SK-N-SH treated with all-trans-retinoic acid at 6 μM for 48 hours (cell line): ENCODE measurements around the gene TMEM14A.

Source experiments
- ATAC-seq: fragments of 200-7000 bp; cut with Tn5 transposase; 3 replicates; pipeline ENCODE4 v1.9.1; 2020; ENCODE audit warnings: mild to moderate bottlenecking, moderate library complexity
- ARNTL ChIP-seq: fragments of 450-650 bp; formaldehyde crosslinking; IDR thresholded peaks from 2 replicates; pipeline ENCODE4 v1.5.0; 2020; ENCODE audit warnings: low read depth, mild to moderate bottlenecking, moderate library complexity, borderline replicate concordance
- BACH2 ChIP-seq: fragments of 250-450 bp; sonication (Bioruptor Pico); IDR thresholded peaks from 2 replicates; pipeline ENCODE4 v1.9.0; 2021; ENCODE audit warnings: mild to moderate bottlenecking, borderline replicate concordance
- CSDC2 ChIP-seq: fragments of 250-450 bp; sonication (Bioruptor Pico); IDR thresholded peaks from 2 replicates; pipeline ENCODE4 v1.5.0; 2020; ENCODE audit warnings: mild to moderate bottlenecking, moderate library complexity
- ESRRG ChIP-seq: fragments of 250-450 bp; sonication (Bioruptor Pico); IDR thresholded peaks from 2 replicates; pipeline ENCODE4 v1.6.1; 2021; ENCODE audit warnings: mild to moderate bottlenecking
- GLIS3 ChIP-seq: fragments of 250-450 bp; sonication (Bioruptor Pico); IDR thresholded peaks from 2 replicates; pipeline ENCODE4 v1.5.0; 2020; ENCODE audit warnings: mild to moderate bottlenecking, moderate library complexity
- ISL1 ChIP-seq: fragments of 250-450 bp; sonication (Bioruptor Pico); IDR thresholded peaks from 2 replicates; pipeline ENCODE4 v2.1.2; 2022; ENCODE audit warnings: mild to moderate bottlenecking, moderate library complexity
- OSR1 ChIP-seq: fragments of 250-450 bp; sonication (Bioruptor Pico); IDR thresholded peaks from 2 replicates; pipeline ENCODE4 v1.8.0; 2022; ENCODE audit warnings: moderate library complexity, mild to moderate bottlenecking, inconsistent platforms
- PPARA ChIP-seq: fragments of 250-450 bp; sonication (Bioruptor Pico); IDR thresholded peaks from 2 replicates; pipeline ENCODE4 v1.5.0; 2020; ENCODE audit warnings: mild to moderate bottlenecking, borderline replicate concordance
- RARB ChIP-seq: fragments of 250-450 bp; sonication (Bioruptor Pico); IDR thresholded peaks from 2 replicates; pipeline ENCODE4 v1.8.0; 2021; ENCODE audit warnings: mild to moderate bottlenecking, moderate library complexity
- SNAI2 ChIP-seq: fragments of 250-450 bp; sonication (Bioruptor Pico); IDR thresholded peaks from 2 replicates; pipeline ENCODE4 v1.5.0; 2020; ENCODE audit warnings: mild to moderate bottlenecking, moderate library complexity
- TCF4 ChIP-seq: fragments of 250-450 bp; sonication (Bioruptor Pico); IDR thresholded peaks from 2 replicates; pipeline ENCODE4 v1.8.0; 2021; ENCODE audit warnings: mild to moderate bottlenecking, moderate library complexity, borderline replicate concordance
- ZC3H10 ChIP-seq: fragments of 250-450 bp; sonication (Bioruptor Pico); IDR thresholded peaks from 2 replicates; pipeline ENCODE4 v1.5.1; 2021; ENCODE audit warnings: mild to moderate bottlenecking, moderate library complexity
- ZFP3 ChIP-seq: fragments of 250-450 bp; sonication (Bioruptor Pico); IDR thresholded peaks from 2 replicates; pipeline ENCODE4 v1.5.0; 2020; ENCODE audit warnings: mild to moderate bottlenecking, moderate library complexity
- ZFP30 ChIP-seq: fragments of 450-650 bp; formaldehyde crosslinking; IDR thresholded peaks from 2 replicates; pipeline ENCODE4 v1.5.0; 2022; ENCODE audit warnings: mild to moderate bottlenecking, moderate library complexity
- ZNF565 ChIP-seq: fragments of 450-650 bp; formaldehyde crosslinking; conservative IDR thresholded peaks from 2 replicates; pipeline ENCODE4 v1.5.0; 2020; ENCODE audit warnings: low read depth, mild to moderate bottlenecking, moderate library complexity
- ZNF70 ChIP-seq: fragments of 450-650 bp; formaldehyde crosslinking; IDR thresholded peaks from 2 replicates; pipeline ENCODE4 v1.5.0; 2020; ENCODE audit warnings: mild to moderate bottlenecking, moderate library complexity
- ZNF8 ChIP-seq: fragments of 450-650 bp; formaldehyde crosslinking; IDR thresholded peaks from 2 replicates; pipeline ENCODE4 v1.5.0; 2020; ENCODE audit warnings: mild to moderate bottlenecking, moderate library complexity
- TF ChIP-seq, protein P1 (sequence below): fragments of 250-450 bp; sonication (Bioruptor Pico); IDR thresholded peaks from 2 replicates; pipeline ENCODE4 v1.8.0; 2021; ENCODE audit warnings: low read depth, mild to moderate bottlenecking, moderate library complexity, borderline replicate concordance
- TF ChIP-seq, protein P2 (sequence below): fragments of 250-450 bp; sonication (Bioruptor Pico); IDR thresholded peaks from 2 replicates; pipeline ENCODE4 v1.5.1; 2020; ENCODE audit warnings: low read depth, mild to moderate bottlenecking, moderate library complexity
- TF ChIP-seq, protein P3 (sequence below): fragments of 250-450 bp; sonication (Bioruptor Pico); IDR thresholded peaks from 2 replicates; pipeline ENCODE4 v1.5.1; 2021; ENCODE audit warnings: mild to moderate bottlenecking, moderate library complexity
- TF ChIP-seq, protein P4 (sequence below): fragments of 250-450 bp; sonication (Bioruptor Pico); IDR thresholded peaks from 2 replicates; pipeline ENCODE4 v1.8.0; 2020; ENCODE audit warnings: mild to moderate bottlenecking, moderate library complexity, borderline replicate concordance
- TF ChIP-seq, protein P5 (sequence below): fragments of 250-450 bp; sonication (Bioruptor Pico); IDR thresholded peaks from 2 replicates; pipeline ENCODE4 v1.5.0; 2020; ENCODE audit warnings: mild to moderate bottlenecking, moderate library complexity

The TMEM14A gene

DNA sequence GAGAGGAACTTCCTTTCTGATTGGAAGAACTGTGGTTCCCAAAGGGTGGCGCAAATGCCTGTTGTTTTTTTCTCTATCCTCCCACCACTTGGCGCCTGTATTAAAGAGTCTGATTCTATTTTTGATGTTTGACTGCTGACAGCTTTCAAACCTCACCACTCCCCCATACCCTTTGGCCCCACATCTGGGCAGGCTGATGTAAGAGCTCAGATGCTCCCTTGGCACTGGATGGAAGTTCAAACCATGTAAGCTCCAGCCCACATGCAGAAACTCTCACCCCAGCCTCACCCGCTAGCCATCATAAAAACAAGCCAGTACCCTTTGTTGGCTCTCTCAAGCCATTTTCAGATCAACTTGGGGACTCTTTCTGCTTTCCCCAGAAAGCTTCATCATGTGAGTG, 20.0 kb upstream of the TMEM14A start:
- ATAC-seq: no peak
- TF ChIP-seq, protein P1, sequence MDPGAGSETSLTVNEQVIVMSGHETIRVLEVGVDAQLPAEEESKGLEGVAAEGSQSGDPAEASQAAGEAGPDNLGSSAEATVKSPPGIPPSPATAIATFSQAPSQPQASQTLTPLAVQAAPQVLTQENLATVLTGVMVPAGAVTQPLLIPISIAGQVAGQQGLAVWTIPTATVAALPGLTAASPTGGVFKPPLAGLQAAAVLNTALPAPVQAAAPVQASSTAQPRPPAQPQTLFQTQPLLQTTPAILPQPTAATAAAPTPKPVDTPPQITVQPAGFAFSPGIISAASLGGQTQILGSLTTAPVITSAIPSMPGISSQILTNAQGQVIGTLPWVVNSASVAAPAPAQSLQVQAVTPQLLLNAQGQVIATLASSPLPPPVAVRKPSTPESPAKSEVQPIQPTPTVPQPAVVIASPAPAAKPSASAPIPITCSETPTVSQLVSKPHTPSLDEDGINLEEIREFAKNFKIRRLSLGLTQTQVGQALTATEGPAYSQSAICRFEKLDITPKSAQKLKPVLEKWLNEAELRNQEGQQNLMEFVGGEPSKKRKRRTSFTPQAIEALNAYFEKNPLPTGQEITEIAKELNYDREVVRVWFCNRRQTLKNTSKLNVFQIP: no peak
- TF ChIP-seq ISL1 (CRISPR knock-in tag): no peak
- TF ChIP-seq ZNF565: no peak
- no peak for TF ChIP-seq PPARA (CRISPR knock-in tag)
- no peak for TF ChIP-seq ZFP30 (CRISPR knock-in tag)
- TF ChIP-seq, protein P2, sequence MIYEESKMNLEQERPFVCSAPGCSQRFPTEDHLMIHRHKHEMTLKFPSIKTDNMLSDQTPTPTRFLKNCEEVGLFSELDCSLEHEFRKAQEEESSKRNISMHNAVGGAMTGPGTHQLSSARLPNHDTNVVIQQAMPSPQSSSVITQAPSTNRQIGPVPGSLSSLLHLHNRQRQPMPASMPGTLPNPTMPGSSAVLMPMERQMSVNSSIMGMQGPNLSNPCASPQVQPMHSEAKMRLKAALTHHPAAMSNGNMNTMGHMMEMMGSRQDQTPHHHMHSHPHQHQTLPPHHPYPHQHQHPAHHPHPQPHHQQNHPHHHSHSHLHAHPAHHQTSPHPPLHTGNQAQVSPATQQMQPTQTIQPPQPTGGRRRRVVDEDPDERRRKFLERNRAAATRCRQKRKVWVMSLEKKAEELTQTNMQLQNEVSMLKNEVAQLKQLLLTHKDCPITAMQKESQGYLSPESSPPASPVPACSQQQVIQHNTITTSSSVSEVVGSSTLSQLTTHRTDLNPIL (CRISPR knock-in tag): no peak
- no peak for TF ChIP-seq ESRRG (CRISPR knock-in tag)
- no peak for TF ChIP-seq GLIS3 (CRISPR knock-in tag)
- TF ChIP-seq, protein P3, sequence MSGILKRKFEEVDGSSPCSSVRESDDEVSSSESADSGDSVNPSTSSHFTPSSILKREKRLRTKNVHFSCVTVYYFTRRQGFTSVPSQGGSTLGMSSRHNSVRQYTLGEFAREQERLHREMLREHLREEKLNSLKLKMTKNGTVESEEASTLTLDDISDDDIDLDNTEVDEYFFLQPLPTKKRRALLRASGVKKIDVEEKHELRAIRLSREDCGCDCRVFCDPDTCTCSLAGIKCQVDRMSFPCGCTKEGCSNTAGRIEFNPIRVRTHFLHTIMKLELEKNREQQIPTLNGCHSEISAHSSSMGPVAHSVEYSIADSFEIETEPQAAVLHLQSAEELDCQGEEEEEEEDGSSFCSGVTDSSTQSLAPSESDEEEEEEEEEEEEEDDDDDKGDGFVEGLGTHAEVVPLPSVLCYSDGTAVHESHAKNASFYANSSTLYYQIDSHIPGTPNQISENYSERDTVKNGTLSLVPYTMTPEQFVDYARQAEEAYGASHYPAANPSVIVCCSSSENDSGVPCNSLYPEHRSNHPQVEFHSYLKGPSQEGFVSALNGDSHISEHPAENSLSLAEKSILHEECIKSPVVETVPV (CRISPR knock-in tag): no peak
- TF ChIP-seq ZC3H10 (CRISPR knock-in tag): no peak
- no peak for TF ChIP-seq SNAI2 (CRISPR knock-in tag)
- TF ChIP-seq ARNTL: no peak
- no peak for TF ChIP-seq ZNF70 (CRISPR knock-in tag)
- TF ChIP-seq ZNF8 (CRISPR knock-in tag): no peak
- TF ChIP-seq, protein P4, sequence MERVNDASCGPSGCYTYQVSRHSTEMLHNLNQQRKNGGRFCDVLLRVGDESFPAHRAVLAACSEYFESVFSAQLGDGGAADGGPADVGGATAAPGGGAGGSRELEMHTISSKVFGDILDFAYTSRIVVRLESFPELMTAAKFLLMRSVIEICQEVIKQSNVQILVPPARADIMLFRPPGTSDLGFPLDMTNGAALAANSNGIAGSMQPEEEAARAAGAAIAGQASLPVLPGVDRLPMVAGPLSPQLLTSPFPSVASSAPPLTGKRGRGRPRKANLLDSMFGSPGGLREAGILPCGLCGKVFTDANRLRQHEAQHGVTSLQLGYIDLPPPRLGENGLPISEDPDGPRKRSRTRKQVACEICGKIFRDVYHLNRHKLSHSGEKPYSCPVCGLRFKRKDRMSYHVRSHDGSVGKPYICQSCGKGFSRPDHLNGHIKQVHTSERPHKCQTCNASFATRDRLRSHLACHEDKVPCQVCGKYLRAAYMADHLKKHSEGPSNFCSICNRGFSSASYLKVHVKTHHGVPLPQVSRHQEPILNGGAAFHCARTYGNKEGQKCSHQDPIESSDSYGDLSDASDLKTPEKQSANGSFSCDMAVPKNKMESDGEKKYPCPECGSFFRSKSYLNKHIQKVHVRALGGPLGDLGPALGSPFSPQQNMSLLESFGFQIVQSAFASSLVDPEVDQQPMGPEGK (CRISPR knock-in tag): no peak
- TF ChIP-seq, all 23 proteins: peak for 0

DNA sequence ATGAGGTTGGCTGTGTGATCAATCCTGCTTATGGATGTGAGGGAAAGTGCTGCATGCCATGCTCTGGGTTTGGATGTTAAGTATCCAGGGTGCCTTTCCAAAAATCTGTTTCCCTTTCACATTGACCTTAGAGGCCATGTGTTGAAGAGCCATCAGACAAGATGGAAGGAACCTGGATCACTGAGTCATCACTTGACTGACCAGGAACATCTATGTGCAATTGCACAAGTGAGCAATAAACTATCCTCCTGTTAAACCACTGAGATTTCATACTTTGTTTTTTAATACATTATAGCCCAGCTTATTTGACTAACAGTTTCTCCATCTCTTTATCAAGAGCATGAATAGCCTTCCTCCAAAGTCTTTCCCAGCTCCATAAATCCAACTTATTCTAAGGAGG, 17.8 kb upstream of the TMEM14A start:
- TF ChIP-seq ZFP3 (CRISPR knock-in tag) (no peak), OSR1 (CRISPR knock-in tag) (no peak), ESRRG (CRISPR knock-in tag) (no peak), CSDC2 (CRISPR knock-in tag) (no peak), SNAI2 (CRISPR knock-in tag) (no peak), BACH2 (CRISPR knock-in tag) (no peak), ZNF8 (CRISPR knock-in tag) (no peak), GLIS3 (CRISPR knock-in tag) (no peak), PPARA (CRISPR knock-in tag) (no peak), ZNF565 (no peak), ARNTL (no peak), ZC3H10 (CRISPR knock-in tag) (no peak), ZNF70 (CRISPR knock-in tag) (no peak), RARB (CRISPR knock-in tag) (no peak), TCF4 (CRISPR knock-in tag) (no peak), ISL1 (CRISPR knock-in tag) (no peak)
- TF ChIP-seq, protein P4 (CRISPR knock-in tag): no peak
- TF ChIP-seq, protein P3 (CRISPR knock-in tag): no peak
- TF ChIP-seq, protein P2 (CRISPR knock-in tag): no peak
- TF ChIP-seq, protein P5, sequence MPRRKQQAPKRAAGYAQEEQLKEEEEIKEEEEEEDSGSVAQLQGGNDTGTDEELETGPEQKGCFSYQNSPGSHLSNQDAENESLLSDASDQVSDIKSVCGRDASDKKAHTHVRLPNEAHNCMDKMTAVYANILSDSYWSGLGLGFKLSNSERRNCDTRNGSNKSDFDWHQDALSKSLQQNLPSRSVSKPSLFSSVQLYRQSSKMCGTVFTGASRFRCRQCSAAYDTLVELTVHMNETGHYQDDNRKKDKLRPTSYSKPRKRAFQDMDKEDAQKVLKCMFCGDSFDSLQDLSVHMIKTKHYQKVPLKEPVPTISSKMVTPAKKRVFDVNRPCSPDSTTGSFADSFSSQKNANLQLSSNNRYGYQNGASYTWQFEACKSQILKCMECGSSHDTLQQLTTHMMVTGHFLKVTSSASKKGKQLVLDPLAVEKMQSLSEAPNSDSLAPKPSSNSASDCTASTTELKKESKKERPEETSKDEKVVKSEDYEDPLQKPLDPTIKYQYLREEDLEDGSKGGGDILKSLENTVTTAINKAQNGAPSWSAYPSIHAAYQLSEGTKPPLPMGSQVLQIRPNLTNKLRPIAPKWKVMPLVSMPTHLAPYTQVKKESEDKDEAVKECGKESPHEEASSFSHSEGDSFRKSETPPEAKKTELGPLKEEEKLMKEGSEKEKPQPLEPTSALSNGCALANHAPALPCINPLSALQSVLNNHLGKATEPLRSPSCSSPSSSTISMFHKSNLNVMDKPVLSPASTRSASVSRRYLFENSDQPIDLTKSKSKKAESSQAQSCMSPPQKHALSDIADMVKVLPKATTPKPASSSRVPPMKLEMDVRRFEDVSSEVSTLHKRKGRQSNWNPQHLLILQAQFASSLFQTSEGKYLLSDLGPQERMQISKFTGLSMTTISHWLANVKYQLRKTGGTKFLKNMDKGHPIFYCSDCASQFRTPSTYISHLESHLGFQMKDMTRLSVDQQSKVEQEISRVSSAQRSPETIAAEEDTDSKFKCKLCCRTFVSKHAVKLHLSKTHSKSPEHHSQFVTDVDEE (CRISPR knock-in tag): no peak
- ATAC-seq: no peak
